NCI-H748 treated with DMSO at 0.1 percent for 48 hours (cell line): ENCODE data around the gene AHSA1.
A peak's percentile ranks its signal among the peaks of the same experiment; 100 is the strongest.
"Not testable (repeated sequence)": the region's sequence is repeated elsewhere in the genome, so short reads cannot be mapped to it uniquely, and the experiment has no call there.

ENCODE experiments used
- DNase-seq: peaks from one replicate; lab custom pipeline; 2025; lab: John Stamatoyannopoulos, UW

The AHSA1 gene

DNA sequence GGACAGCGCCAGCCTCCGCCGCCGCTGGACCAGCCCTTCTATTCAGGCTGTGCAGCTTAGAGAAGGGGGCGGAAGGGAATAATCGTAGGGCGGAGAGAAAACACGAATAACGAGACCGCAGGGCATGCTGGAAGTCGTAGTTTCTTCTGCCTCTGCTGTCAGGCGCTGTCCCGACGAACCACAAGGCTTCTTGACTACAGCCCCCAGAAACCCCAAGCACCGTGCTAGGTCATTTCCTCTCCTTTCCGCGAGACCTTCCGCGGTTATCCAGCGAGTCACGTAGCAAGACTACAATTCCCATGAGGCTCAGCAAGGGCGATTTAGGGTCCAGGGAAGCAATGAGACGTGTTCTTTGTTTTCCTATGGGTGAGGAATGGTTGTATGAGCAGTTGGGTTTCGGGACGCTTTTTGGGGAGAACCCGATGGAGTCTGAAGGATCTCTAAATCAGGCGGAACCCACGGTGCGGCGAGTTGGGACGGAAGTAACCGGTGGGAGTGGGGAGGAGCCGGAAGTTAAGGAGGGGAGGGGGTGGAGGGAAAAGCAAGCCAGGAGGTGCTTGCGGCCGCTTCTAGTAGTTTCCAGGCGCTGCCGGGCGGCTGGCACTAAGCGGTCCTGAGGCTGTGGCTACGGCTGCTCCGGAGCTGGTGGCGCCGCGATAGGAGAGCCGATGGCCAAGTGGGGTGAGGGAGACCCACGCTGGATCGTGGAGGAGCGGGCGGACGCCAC is at the start of gene AHSA1, which contains the start of gene VIPAS39:
Gene AHSA1 (plus strand): TSS at position 572 of the 727 bp plus-strand sequence. CDS start 97 bp downstream, at position 669.
Gene VIPAS39 (minus strand): TSS at position 80 of the 727 bp plus-strand sequence. CDS start 3,499 bp downstream, outside the sequence.
- DNase-seq, result peak; percentile 97

GRCh38 chr14:77409131-77409533 is 48.8 kb upstream of the AHSA1 start:
- no peak for DNase-seq

GRCh38 chr14:77415403-77416030 is 42.4 kb upstream of the AHSA1 start:
- not testable (repeated sequence) for DNase-seq

- DNase-seq, result not testable (repeated sequence)
Observed at GRCh38 chr14:77416098-77416497, 41.8 kb upstream of the AHSA1 start.

DNA sequence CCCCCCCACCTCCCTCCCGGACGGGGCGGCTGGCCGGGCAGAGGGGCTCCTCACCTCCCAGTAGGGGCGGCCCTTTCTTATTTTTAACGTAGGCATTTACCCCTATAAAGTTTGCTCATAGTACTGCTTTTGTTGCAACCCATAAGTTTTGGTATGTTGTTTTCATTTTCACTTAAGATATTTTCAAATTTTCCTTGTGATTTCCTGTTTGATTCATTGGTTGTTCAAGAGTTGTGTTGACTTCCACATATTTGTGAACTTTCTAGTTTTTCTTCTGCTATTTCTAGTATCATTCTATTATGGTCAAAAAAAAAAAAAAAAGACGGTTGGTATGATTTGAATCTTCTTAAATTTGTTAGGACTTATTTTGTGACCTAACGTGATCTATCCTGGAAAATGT is 41.1 kb upstream of the AHSA1 start:
- DNase-seq, result no peak

- DNase-seq, result no peak
Observed at GRCh38 chr14:77421201-77421600, 36.7 kb upstream of the AHSA1 start.

GRCh38 chr14:77423423-77423822 is 34.5 kb upstream of the AHSA1 start, which contains the start of gene NOXRED1:
TSS of gene NOXRED1 (minus strand) at chr14:77423523. CDS start at chr14:77422889, 634 bp downstream.
- no peak for DNase-seq

- no peak for DNase-seq
Observed at GRCh38 chr14:77424862-77425261, 33.0 kb upstream of the AHSA1 start.

DNA sequence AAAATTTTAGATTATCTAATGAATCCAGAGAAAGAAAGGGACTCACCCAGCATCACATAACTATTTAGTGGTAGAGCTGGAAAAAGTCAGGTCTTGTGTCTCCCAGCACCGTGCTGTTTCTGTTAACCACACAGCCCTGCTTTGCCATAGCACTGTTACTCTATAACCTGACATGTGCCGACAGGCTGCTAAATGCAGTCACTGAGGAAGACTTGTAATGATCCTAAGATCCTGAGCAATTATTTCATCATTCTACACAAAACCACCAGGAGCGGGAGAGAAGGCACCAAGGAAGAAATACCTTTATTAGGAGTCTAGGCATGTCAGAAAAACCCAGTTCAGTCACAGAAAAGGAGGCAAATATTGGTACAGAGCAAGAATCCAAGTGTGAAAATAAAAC is 31.5 kb upstream of the AHSA1 start:
- no peak for DNase-seq

DNA sequence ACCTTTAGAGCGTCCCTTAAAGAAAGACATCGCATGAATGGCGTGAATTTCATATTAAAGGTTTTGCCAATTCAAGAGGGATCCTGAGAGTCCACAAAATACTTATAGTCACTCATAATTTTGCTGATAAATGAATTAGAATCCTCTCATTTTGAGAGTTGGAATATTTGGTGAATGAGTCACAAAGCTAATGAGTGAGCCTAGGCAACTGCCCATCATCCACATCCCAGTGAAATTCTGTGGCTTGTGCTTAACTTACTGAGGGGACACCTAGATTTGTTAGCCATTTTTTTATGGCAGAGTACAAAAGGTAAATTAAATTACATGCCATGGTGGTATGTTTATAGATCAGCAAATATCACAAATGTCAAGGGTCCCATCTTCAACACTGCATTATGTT is 21.9 kb upstream of the AHSA1 start:
- DNase-seq, result no peak

GRCh38 chr14:77438596-77438995 is 19.3 kb upstream of the AHSA1 start:
- DNase-seq, result no peak

GRCh38 chr14:77439861-77440260 is 18.0 kb upstream of the AHSA1 start:
- no peak for DNase-seq

- DNase-seq, result no peak
Observed at GRCh38 chr14:77442196-77442595, 15.7 kb upstream of the AHSA1 start.

DNA sequence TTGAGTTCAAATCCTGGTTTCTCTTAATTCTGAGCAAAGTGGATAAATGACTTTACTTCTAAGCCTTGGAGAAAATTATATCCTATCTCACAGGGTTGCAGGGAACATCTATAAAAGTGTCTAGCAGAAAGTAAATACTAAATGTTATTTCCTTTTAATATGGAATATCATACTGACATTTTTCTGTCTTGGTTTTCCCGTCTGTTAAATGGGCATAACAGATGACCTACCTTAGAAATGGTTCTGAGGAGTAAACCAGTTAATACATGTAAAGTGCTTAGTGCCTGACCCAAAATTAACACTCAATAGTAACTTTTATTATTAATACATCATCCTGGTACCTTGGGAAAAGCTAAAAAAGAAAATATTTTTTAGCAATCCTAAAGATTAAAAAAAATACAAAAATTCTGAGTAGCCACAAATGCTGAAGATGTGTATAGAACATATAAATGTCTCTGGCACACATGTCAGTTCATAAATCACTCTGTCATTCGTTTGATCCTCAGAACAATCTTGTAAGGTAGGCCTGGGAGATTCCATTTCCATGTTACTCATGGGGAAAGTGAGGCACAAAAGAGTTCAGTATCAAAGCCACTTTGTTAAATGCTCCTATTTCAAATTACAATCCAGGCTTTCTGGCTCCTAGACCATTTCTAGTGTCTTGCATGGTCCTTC is 1.8 kb upstream of the AHSA1 start:
- DNase-seq, result no peak

GRCh38 chr14:77457115-77457521 is 775 bp upstream of the AHSA1 start:
- peak; percentile 63 for DNase-seq

- DNase-seq, result peak; percentile 45
Observed at GRCh38 chr14:77458249-77458950, 507 bp downstream of the AHSA1 start.

GRCh38 chr14:77459072-77459723 is 1.3 kb downstream of the AHSA1 start:
- DNase-seq, result peak; percentile 33

DNA sequence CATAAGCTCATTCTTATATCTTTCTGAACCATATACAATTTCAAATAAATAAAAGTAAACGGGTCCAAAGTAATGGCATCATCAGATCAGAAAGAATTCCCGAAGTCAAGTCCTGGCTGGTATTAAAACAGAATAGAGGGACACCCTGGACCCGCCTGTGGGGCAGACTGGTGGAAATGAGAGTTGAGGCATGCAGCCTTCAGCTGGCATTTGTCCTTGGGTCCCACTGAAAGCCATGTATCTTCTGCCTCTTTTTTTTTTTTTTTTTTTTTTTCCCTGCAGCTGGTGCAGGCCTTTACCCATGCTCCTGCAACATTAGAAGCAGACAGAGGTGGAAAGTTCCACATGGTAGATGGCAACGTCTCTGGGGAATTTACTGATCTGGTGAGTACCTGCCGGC is 9.9 kb downstream of the AHSA1 start:
- no peak for DNase-seq

- DNase-seq, result no peak
Observed at GRCh38 chr14:77469067-77469505, 11.2 kb downstream of the AHSA1 start.

- no peak for DNase-seq
Observed at GRCh38 chr14:77469539-77469938, 11.6 kb downstream of the AHSA1 start.

DNA sequence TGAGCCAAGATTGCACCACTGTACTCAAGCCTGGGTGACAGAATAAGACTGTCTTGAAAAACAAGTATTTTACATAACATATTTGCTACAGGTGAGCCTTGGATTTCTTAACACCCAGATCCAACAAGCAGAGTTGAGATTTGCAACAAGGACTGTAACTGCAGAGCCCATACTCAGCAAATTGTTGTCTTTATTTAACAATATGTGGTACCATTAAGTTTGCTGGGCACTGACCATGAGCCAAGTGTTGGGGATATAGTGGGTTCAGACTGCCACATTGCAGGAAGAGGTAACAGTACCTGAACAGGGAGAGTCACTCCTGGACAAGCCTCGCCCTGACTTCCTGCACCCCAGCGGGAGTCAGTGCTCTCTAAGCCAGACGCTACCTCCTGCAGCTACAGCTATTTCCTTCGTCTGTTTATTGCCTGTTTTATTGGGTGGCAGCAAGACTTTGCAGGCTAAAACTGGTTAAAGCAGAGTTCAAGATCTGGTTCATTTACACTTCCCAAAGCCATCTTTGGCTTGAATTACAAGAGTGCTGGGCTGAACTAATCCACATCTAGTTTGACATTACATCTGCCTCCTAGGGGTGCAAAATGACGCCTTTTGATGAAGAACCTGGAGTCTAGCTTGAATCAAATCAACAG is 12.5 kb downstream of the AHSA1 start:
- no peak for DNase-seq
